B cell (primary cell): ENCODE data around the gene GABRG3. TPM values are rescaled to one million over a fixed set of nuclear protein-coding genes. Genes with fewer than 3 reads are reported as not detected.

Source experiments
- ATAC-seq: fragments of 200-7000 bp; cut with Tn5 transposase; one replicate; pipeline ENCODE4 v1.10.0; 2021; ENCODE audit warnings: low read depth, mild to moderate bottlenecking, moderate number of reproducible peaks, moderate library complexity
- CTCF ChIA-PET: fragments of 350-600 bp; sonication (Branson Sonifier 250); formaldehyde crosslinking; loops from one replicate; lab custom pipeline; 2021; ENCODE audit warnings: antibody characterized with exemption, inconsistent platforms; lab: Charles Lee
- POLR2A ChIA-PET: fragments of 350-600 bp; sonication (Branson Sonifier 250); formaldehyde crosslinking; loops from one replicate; lab custom pipeline; 2021; ENCODE audit warnings: antibody characterized with exemption; lab: Charles Lee
- DNase-seq: peaks from one replicate; pipeline ENCODE4 v3.0.0; 2013
- H2AFZ ChIP-seq: 2 replicates; pipeline ENCODE4 v1.6.1; 2012; ENCODE audit warnings: mild to moderate bottlenecking, low read depth, low read length; ENCODE audit not compliant: insufficient read depth, poor library complexity, severe bottlenecking
- H3K27ac ChIP-seq, 2 donors: 1 replicate in 1 of 2; 2 replicates in 1 of 2; pipeline ENCODE4 v1.5.1; 2012 to 2013; ENCODE audit warnings: low read length in 2 of 2, mild to moderate bottlenecking in 2 of 2, moderate library complexity in 1 of 2
- H3K27me3 ChIP-seq, 4 experiments: fragments of 200-600 bp in 1 of 4; sonication (generic) in 1 of 4; replicated peaks in 1 of 4; 1 replicate in 2 of 4; 2 replicates in 2 of 4; pipeline versions ENCODE4 v1.6.1 to v1.7.0; 2013 to 2016; ENCODE audit warnings: low read length in 3 of 4, mild to moderate bottlenecking in 2 of 4, mixed read lengths in 1 of 4, moderate library complexity in 1 of 4; ENCODE audit not compliant: insufficient read depth in 4 of 4, control insufficient read depth in 3 of 4; ENCODE audit errors: control extremely low read depth in 1 of 4
- H3K36me3 ChIP-seq, 2 experiments: replicated peaks in 1 of 2; 1 replicate in 1 of 2; 2 replicates in 1 of 2; pipeline versions ENCODE4 v1.6.1 to v1.7.1; 2013; ENCODE audit warnings: low read length in 1 of 2; ENCODE audit not compliant: insufficient read depth in 2 of 2, control insufficient read depth in 1 of 2; ENCODE audit errors: control extremely low read depth in 1 of 2, extremely low read depth in 1 of 2
- H3K4me1 ChIP-seq, 2 donors: fragments of 200-600 bp in 1 of 2; sonication (generic) in 1 of 2; 1 replicate in 1 of 2; 2 replicates in 1 of 2; pipeline versions ENCODE4 v1.5.1 to v1.6.1; 2013 to 2017; ENCODE audit warnings: low read length in 2 of 2; ENCODE audit not compliant: control insufficient read depth in 2 of 2, insufficient read depth in 2 of 2
- H3K4me2 ChIP-seq: replicated peaks from 2 replicates; pipeline ENCODE3; 2012; ENCODE audit warnings: mild to moderate bottlenecking, low read depth, low read length; ENCODE audit not compliant: poor library complexity, severe bottlenecking
- H3K4me3 ChIP-seq, 5 experiments: fragments of 200-600 bp in 1 of 5; sonication (generic) in 1 of 5; 1 replicate in 3 of 5; 2 replicates in 2 of 5; pipeline versions ENCODE4 v1.5.1 to v1.7.0; 2011 to 2016; ENCODE audit warnings: low read length in 4 of 5, mild to moderate bottlenecking in 4 of 5, low read depth in 2 of 5, control low read depth in 1 of 5, moderate library complexity in 1 of 5; ENCODE audit not compliant: insufficient read depth in 1 of 5; ENCODE audit errors: control extremely low read depth in 1 of 5, extremely low read depth in 1 of 5
- H3K79me2 ChIP-seq: fragments of 200-600 bp; sonication (generic); one replicate; pipeline ENCODE4 v1.6.0; 2016; ENCODE audit warnings: low read length; ENCODE audit not compliant: control insufficient read depth, insufficient read depth
- H3K9ac ChIP-seq: fragments of 200-600 bp; sonication (generic); 2 replicates; pipeline ENCODE4 v1.6.1; 2017; ENCODE audit warnings: mild to moderate bottlenecking, low read length, moderate library complexity
- H3K9me3 ChIP-seq, 3 donors: one replicate each; pipeline versions ENCODE4 v1.6.1 to v1.7.1; 2013; ENCODE audit warnings: low read length in 2 of 3; ENCODE audit not compliant: control insufficient read depth in 2 of 3, insufficient read depth in 1 of 3; ENCODE audit errors: control extremely low read depth in 1 of 3
- H4K20me1 ChIP-seq: 2 replicates; pipeline ENCODE4 v1.6.0; 2012; ENCODE audit warnings: mild to moderate bottlenecking, low read length; ENCODE audit not compliant: insufficient read depth, control insufficient read depth, poor library complexity, severe bottlenecking
- H3K27ac Mint-ChIP-seq: one replicate; pipeline ENCODE4 v1.8.0; 2021; ENCODE audit warnings: mixed read lengths
- H3K27me3 Mint-ChIP-seq: one replicate; pipeline ENCODE4 v1.8.0; 2021; ENCODE audit warnings: mixed read lengths
- H3K4me1 Mint-ChIP-seq: one replicate; pipeline ENCODE4 v1.8.0; 2021; ENCODE audit warnings: mixed read lengths
- H3K4me3 Mint-ChIP-seq: one replicate; pipeline ENCODE4 v1.8.0; 2021; ENCODE audit warnings: mixed read lengths
- H3K9me3 Mint-ChIP-seq: one replicate; pipeline ENCODE4 v1.8.0; 2022; ENCODE audit warnings: mixed read lengths; ENCODE audit not compliant: insufficient read depth
- EZH2 ChIP-seq: IDR thresholded peaks from 2 replicates; pipeline ENCODE4 v1.6.1; 2012; ENCODE audit warnings: borderline replicate concordance, low read depth, mild to moderate bottlenecking, moderate library complexity, low read length; ENCODE audit not compliant: insufficient read depth, poor library complexity, severe bottlenecking
- WGBS: methylation state at CpG from one replicate; pipeline ENCODE4 v1.1.5; 2013; ENCODE audit warnings: missing lambda C conversion rate; ENCODE audit not compliant: insufficient coverage; 5-methylcytosine and 5-hydroxymethylcytosine counted together
- intact Hi-C: fragments of 100-400 bp; cut with micrococcal nuclease; formaldehyde crosslinking; loops from one replicate; pipeline ENCODE4 v1.10.0; 2022
- polyA plus RNA-seq: library from polyadenylated mRNA; depleted of rRNA; stranded (reverse); fragments of >200 nt; gene quantifications from 2 replicates; pipeline ENCODE4 v1.2.3, GENCODE V29; 2012
- total RNA-seq, 2 donors: library from RNA; stranded (reverse); fragments of 120-200 nt in 1 of 2; gene quantifications; 1 replicate in 1 of 2; 2 replicates in 1 of 2; pipeline versions ENCODE4 v1.2.3 to v1.2.4, GENCODE V29; 2013 to 2022
- TF ChIP-seq, protein P1 (sequence below): fragments of 200-600 bp; IDR thresholded peaks from one replicate; pipeline ENCODE4 v1.8.0; 2022; ENCODE audit warnings: antibody characterized with exemption, mild to moderate bottlenecking

The GABRG3 gene
- total and polyA plus RNA-seq, 2 donors (not counting 1 experiment from before 2014, with no cell fraction given): not detected

DNA sequence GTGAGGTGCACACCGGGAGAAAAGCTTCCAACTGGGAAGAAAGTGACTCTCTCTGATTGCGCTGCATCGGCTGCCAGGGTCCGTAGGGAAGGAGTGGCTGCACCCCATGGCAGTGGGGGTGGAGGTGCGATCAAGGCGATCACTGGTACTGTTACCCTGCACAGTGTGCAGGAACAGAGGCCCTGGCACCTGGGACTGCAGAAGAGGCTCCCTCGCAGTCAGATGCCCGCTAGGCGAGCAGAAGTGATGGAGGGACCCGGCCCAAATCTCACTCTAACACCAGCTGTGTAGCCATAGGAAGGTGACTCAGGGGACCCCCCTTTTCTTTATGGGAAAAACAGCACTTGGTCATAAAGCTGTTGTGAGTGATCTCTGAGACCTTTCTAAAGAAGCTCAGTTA lies 196.8 kb downstream of the GABRG3 start:
- POLR2A ChIA-PET: no interaction called here
- TF ChIP-seq, protein P1, sequence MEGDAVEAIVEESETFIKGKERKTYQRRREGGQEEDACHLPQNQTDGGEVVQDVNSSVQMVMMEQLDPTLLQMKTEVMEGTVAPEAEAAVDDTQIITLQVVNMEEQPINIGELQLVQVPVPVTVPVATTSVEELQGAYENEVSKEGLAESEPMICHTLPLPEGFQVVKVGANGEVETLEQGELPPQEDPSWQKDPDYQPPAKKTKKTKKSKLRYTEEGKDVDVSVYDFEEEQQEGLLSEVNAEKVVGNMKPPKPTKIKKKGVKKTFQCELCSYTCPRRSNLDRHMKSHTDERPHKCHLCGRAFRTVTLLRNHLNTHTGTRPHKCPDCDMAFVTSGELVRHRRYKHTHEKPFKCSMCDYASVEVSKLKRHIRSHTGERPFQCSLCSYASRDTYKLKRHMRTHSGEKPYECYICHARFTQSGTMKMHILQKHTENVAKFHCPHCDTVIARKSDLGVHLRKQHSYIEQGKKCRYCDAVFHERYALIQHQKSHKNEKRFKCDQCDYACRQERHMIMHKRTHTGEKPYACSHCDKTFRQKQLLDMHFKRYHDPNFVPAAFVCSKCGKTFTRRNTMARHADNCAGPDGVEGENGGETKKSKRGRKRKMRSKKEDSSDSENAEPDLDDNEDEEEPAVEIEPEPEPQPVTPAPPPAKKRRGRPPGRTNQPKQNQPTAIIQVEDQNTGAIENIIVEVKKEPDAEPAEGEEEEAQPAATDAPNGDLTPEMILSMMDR: no peak
- no peak for TF ChIP-seq EZH2
- H3K79me2 ChIP-seq: no peaks in the 10 kb centered on the region
- WGBS: 92% methylated on average over 9 of the region's 10 CpGs
- H3K9ac ChIP-seq: no peak overlapping the region
- H3K4me2 ChIP-seq: no peak overlapping the region
- Mint-ChIP-seq H3K4me3 (no peak overlapping the region), H3K4me1 (no peaks in the 10 kb centered on the region), H3K27ac (no peak overlapping the region), H3K9me3 (peaks cover 12% of the 10 kb centered on the region), H3K27me3 (no peaks in the 10 kb centered on the region)
- CTCF ChIA-PET: no interaction called here
- no peak for DNase-seq
- ATAC-seq: no peak
- H3K27me3 ChIP-seq: no peaks in the 10 kb centered on the region
- no peaks in the 10 kb centered on the region for H3K4me1 ChIP-seq
- H4K20me1 ChIP-seq: no peaks in the 10 kb centered on the region
- no peak overlapping the region for H3K4me3 ChIP-seq
- no peaks in the 10 kb centered on the region for H3K36me3 ChIP-seq
- intact Hi-C loops: no loop called here
- no peak overlapping the region for H3K27ac ChIP-seq
- no peak overlapping the region for H2AFZ ChIP-seq
- H3K9me3 ChIP-seq: peaks cover 0 to 9% (median 0%) of the 10 kb centered on the region in 3 donors

DNA sequence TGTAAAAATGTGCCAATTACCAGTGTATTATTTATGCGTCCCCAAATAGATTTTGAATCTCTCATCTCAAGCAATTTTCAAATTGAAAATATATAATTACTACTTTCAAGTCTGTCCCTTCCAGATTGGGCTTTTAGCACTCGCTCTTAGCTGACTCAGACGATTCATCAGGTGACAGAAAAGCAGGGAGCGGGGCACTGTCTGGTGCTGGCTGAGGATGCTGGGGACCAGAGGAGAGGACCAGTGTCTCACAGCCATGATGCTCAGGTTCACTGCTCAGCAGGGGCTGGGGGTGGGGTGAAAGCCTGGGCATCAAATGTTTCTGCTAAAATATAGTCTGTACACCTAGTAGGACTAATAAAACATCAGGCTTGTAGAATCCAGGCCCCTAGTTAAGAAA lies 199.9 kb downstream of the GABRG3 start:
- POLR2A ChIA-PET: no interaction called here
- no peaks in the 10 kb centered on the region for H3K27me3 Mint-ChIP-seq
- DNase-seq (no peak), ATAC-seq (no peak)
- Histone ChIP-seq H3K27me3 (no peaks in the 10 kb centered on the region), H4K20me1 (no peaks in the 10 kb centered on the region), H3K9ac (no peak overlapping the region), H3K4me2 (no peak overlapping the region), H3K27ac (no peak overlapping the region), H3K79me2 (no peaks in the 10 kb centered on the region), H2AFZ (no peak overlapping the region), H3K4me3 (no peak overlapping the region), H3K36me3 (no peaks in the 10 kb centered on the region), H3K4me1 (no peaks in the 10 kb centered on the region), H3K9me3 (peaks cover 0 to 18% (median 4%) of the 10 kb centered on the region in 3 donors)
- intact Hi-C loops: no loop called here
- TF ChIP-seq, protein P1: no peak
- TF ChIP-seq EZH2: no peak
- WGBS: 78% methylated on average over 3 of the region's 4 CpGs
- CTCF ChIA-PET: no interaction called here
- no peaks in the 10 kb centered on the region for H3K4me1 Mint-ChIP-seq
- H3K9me3 Mint-ChIP-seq: peaks cover 10% of the 10 kb centered on the region
- no peak overlapping the region for H3K27ac Mint-ChIP-seq
- no peak overlapping the region for H3K4me3 Mint-ChIP-seq
